Neural cell (in vitro differentiated cells): ENCODE data around the gene NMNAT3. TPM values are rescaled to one million over a fixed set of nuclear protein-coding genes. Genes with fewer than 3 reads are reported as not detected.

Experiments
- H2AFZ ChIP-seq: fragments of 200-600, 300-800 bp; sonication (generic), shearing (Covaris generic); 2 replicates; pipeline ENCODE4 v1.6.0; 2014; ENCODE audit warnings: low read depth, mild to moderate bottlenecking, antibody characterized with exemption, low read length, moderate library complexity
- H3F3A ChIP-seq: fragments of 200-600 bp; shearing (Covaris generic); 2 replicates; pipeline ENCODE4 v1.6.1; 2016; ENCODE audit warnings: mild to moderate bottlenecking, moderate library complexity, mixed read lengths, antibody characterized with exemption, low read length; ENCODE audit not compliant: insufficient read depth, poor library complexity, severe bottlenecking
- H3K27ac ChIP-seq: fragments of 200-600, 300-800 bp; sonication (generic), shearing (Covaris generic); 2 replicates; pipeline ENCODE4 v1.5.1; 2014; ENCODE audit warnings: mild to moderate bottlenecking, low read length, moderate library complexity
- H3K27me3 ChIP-seq: fragments of 300-800, 200-600 bp; sonication (generic), shearing (Covaris generic); 2 replicates; pipeline ENCODE4 v1.6.0; 2014; ENCODE audit warnings: mild to moderate bottlenecking, low read depth, low read length, moderate library complexity; ENCODE audit not compliant: insufficient read depth
- H3K36me3 ChIP-seq: fragments of 300-800, 200-600 bp; sonication (generic), shearing (Covaris generic); 2 replicates; pipeline ENCODE4 v1.5.1; 2014; ENCODE audit warnings: mild to moderate bottlenecking, antibody characterized with exemption, low read length, moderate library complexity; ENCODE audit not compliant: insufficient read depth
- H3K4me2 ChIP-seq: fragments of 300-800, 200-600 bp; sonication (generic), shearing (Covaris generic); 2 replicates; pipeline ENCODE4 v1.6.0; 2014; ENCODE audit warnings: mild to moderate bottlenecking, low read length
- H3K4me3 ChIP-seq: fragments of 300-800, 200-600 bp; sonication (generic), shearing (Covaris generic); 2 replicates; pipeline ENCODE4 v1.5.1; 2014; ENCODE audit warnings: mild to moderate bottlenecking, low read length, moderate library complexity
- H3K79me2 ChIP-seq: fragments of 200-600 bp; shearing (Covaris generic); replicated peaks from 2 replicates; pipeline ENCODE4 v1.6.0; 2014; ENCODE audit warnings: mild to moderate bottlenecking, low read length, moderate library complexity; ENCODE audit not compliant: insufficient read depth
- H3K9ac ChIP-seq: fragments of 300-800, 200-600 bp; sonication (generic), shearing (Covaris generic); 2 replicates; pipeline ENCODE4 v1.6.1; 2016; ENCODE audit warnings: mild to moderate bottlenecking, low read length, mixed read lengths
- H3K9me2 ChIP-seq: fragments of 200-600 bp; shearing (Covaris generic); 2 replicates; pipeline ENCODE4 v1.6.1; 2016; ENCODE audit warnings: mild to moderate bottlenecking, low read length, mixed read lengths; ENCODE audit not compliant: insufficient read depth
- H3K9me3 ChIP-seq: fragments of 200-600, 300-800 bp; sonication (generic), shearing (Covaris generic); 2 replicates; pipeline ENCODE4 v1.6.1; 2016; ENCODE audit warnings: mild to moderate bottlenecking, mixed run types, low read length, moderate library complexity, mixed read lengths
- H4K20me1 ChIP-seq: fragments of 200-600 bp; shearing (Covaris generic); 2 replicates; pipeline ENCODE4 v1.6.1; 2016; ENCODE audit warnings: mild to moderate bottlenecking, mixed run types; ENCODE audit not compliant: insufficient read depth
- CTCF ChIP-seq: fragments of 450-650 bp; IDR thresholded peaks from 2 replicates; pipeline ENCODE4 v1.5.1; 2014; ENCODE audit warnings: antibody characterized with exemption, mild to moderate bottlenecking, moderate library complexity; ENCODE audit not compliant: poor library complexity, severe bottlenecking
- EP300 ChIP-seq: fragments of 450-650 bp; conservative IDR thresholded peaks from 2 replicates; pipeline ENCODE4 v1.6.1; 2014; ENCODE audit warnings: antibody characterized with exemption, mild to moderate bottlenecking, moderate library complexity; ENCODE audit not compliant: poor library complexity, severe bottlenecking
- EZH2 ChIP-seq: fragments of 200-600, 300-800 bp; shearing (Covaris generic), sonication (generic); IDR thresholded peaks from 2 replicates; pipeline ENCODE4 v1.6.1; 2014; ENCODE audit warnings: antibody characterized with exemption, low read length, borderline replicate concordance, mild to moderate bottlenecking; ENCODE audit not compliant: insufficient read depth, poor library complexity, severe bottlenecking
- MXI1 ChIP-seq: fragments of 450-650 bp; conservative IDR thresholded peaks from 2 replicates; pipeline ENCODE4 v1.6.1; 2014; ENCODE audit warnings: antibody characterized with exemption, mild to moderate bottlenecking; ENCODE audit not compliant: poor library complexity, severe bottlenecking
- POLR2AphosphoS5 ChIP-seq: IDR thresholded peaks from 2 replicates; pipeline ENCODE4 v1.6.1; 2012
- RAD21 ChIP-seq: fragments of 450-650 bp; conservative IDR thresholded peaks from 2 replicates; pipeline ENCODE4 v1.6.1; 2014; ENCODE audit warnings: antibody characterized with exemption, mild to moderate bottlenecking, moderate library complexity
- REST ChIP-seq: IDR thresholded peaks from 2 replicates; pipeline ENCODE4 v1.6.1; 2012; ENCODE audit warnings: borderline replicate concordance
- SMC3 ChIP-seq: fragments of 450-650 bp; conservative IDR thresholded peaks from 2 replicates; pipeline ENCODE4 v1.6.1; 2014; ENCODE audit warnings: antibody characterized with exemption, mild to moderate bottlenecking, moderate library complexity; ENCODE audit not compliant: poor library complexity
- TAF1 ChIP-seq: IDR thresholded peaks from 2 replicates; pipeline ENCODE4 v1.6.1; 2012; ENCODE audit warnings: low read depth
- polyA plus RNA-seq: library from polyadenylated mRNA; depleted of rRNA; stranded (reverse); fragments of >200 nt; gene quantifications from 2 replicates; pipeline ENCODE4 v1.2.3, GENCODE V29; 2014

NMNAT3 gene
- polyA plus RNA-seq, 1 donor from 2014 or later: 2.3 TPM

- Histone ChIP-seq H3K36me3 (no peaks in the 10 kb centered on the region), H3F3A (no peaks in the 10 kb centered on the region), H3K27ac (no peak overlapping the region), H3K4me2 (no peak overlapping the region), H3K9me3 (no peaks in the 10 kb centered on the region), H3K9ac (no peak overlapping the region), H2AFZ (no peak overlapping the region), H3K79me2 (no peaks in the 10 kb centered on the region), H4K20me1 (no peaks in the 10 kb centered on the region), H3K4me3 (no peak overlapping the region), H3K9me2 (no peaks in the 10 kb centered on the region), H3K27me3 (no peaks in the 10 kb centered on the region)
- TF ChIP-seq SMC3: no peak
- TF ChIP-seq TAF1: no peak
- no peak for TF ChIP-seq EZH2
- TF ChIP-seq EP300: no peak
- TF ChIP-seq RAD21: no peak
- TF ChIP-seq MXI1: no peak
- TF ChIP-seq POLR2AphosphoS5: no peak
- no peak for TF ChIP-seq REST
- no peak for TF ChIP-seq CTCF
Measured at GRCh38 chr3:139686624-139687023, 8.9 kb upstream of the NMNAT3 start.

- Histone ChIP-seq H3K4me2 (no peak overlapping the region), H3K79me2 (no peaks in the 10 kb centered on the region), H3K9ac (no peak overlapping the region), H3K4me3 (no peak overlapping the region), H3K9me3 (no peaks in the 10 kb centered on the region), H4K20me1 (no peaks in the 10 kb centered on the region), H3K9me2 (no peaks in the 10 kb centered on the region), H3F3A (no peaks in the 10 kb centered on the region), H3K27me3 (no peaks in the 10 kb centered on the region), H3K27ac (no peak overlapping the region), H2AFZ (no peak overlapping the region), H3K36me3 (no peaks in the 10 kb centered on the region)
- TF ChIP-seq RAD21: no peak
Measured at GRCh38 chr3:139686206-139686605, 8.4 kb upstream of the NMNAT3 start.

GRCh38 chr3:139679220-139679775, 1.5 kb upstream of the NMNAT3 start:
- no peak for TF ChIP-seq SMC3
- TF ChIP-seq CTCF: no peak
- TF ChIP-seq POLR2AphosphoS5: no peak
- no peak for TF ChIP-seq TAF1
- TF ChIP-seq EZH2: no peak
- no peak for TF ChIP-seq REST
- TF ChIP-seq EP300: no peak
- no peak for TF ChIP-seq MXI1

More at GRCh38 chr3:139679220-139679775, 1.5 kb upstream of the NMNAT3 start:
- no peaks in the 10 kb centered on the region for H4K20me1 ChIP-seq
- H3K9me3 ChIP-seq: no peaks in the 10 kb centered on the region
- H3K27ac ChIP-seq: no peak overlapping the region
- no peak overlapping the region for H3K4me2 ChIP-seq
- H3K9ac ChIP-seq: no peak overlapping the region
- no peak overlapping the region for H2AFZ ChIP-seq
- peaks cover 3% of the 10 kb centered on the region for H3K27me3 ChIP-seq
- no peaks in the 10 kb centered on the region for H3F3A ChIP-seq
- no peak overlapping the region for H3K4me3 ChIP-seq
- no peaks in the 10 kb centered on the region for H3K79me2 ChIP-seq
- no peaks in the 10 kb centered on the region for H3K36me3 ChIP-seq
- no peaks in the 10 kb centered on the region for H3K9me2 ChIP-seq
